SW480 (cell line): ENCODE measurements around the gene ARFRP1.
"Not testable (repeated sequence)": the region's sequence is repeated elsewhere in the genome, so short reads cannot be mapped to it uniquely, and the experiment has no call there.

Experiments used
- DNase-seq: peaks from one replicate; pipeline ENCODE4 v3.0.0-alpha.2; 2016; ENCODE audit warnings: low spot score

ARFRP1 gene

GRCh38 chr20:63732118-63733095, 24.6 kb upstream of the ARFRP1 start:
- no peak for DNase-seq

- DNase-seq: no peak
Measured at GRCh38 chr20:63731410-63731809, 23.6 kb upstream of the ARFRP1 start.

DNA sequence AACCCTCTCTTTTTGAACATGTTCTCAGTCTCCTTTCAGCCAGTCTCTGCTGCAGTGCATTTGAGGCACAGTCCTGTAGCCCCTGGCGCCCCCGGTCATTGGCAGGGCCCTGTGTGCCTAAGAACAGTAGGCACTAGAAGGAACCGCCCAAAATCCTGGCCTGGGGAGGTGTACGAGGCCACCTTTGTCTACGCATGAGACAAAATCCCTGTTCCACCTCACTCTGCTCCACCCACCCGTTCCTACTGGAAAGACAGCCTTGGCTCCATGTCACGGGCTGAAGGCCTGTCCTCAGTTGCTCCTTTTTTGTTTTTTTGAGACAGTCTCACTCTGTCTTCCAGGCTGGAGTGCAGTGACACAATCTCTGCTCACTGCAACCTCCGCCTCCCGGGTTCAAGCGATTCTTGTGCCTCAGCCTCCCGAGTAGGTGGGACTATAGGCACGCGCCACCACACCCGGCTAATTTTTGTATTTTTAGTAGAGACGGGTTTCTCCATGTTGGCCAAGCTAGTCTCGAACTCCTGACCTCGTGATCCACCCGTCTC, 22.5 kb upstream of the ARFRP1 start:
- DNase-seq: not testable (repeated sequence)

DNA sequence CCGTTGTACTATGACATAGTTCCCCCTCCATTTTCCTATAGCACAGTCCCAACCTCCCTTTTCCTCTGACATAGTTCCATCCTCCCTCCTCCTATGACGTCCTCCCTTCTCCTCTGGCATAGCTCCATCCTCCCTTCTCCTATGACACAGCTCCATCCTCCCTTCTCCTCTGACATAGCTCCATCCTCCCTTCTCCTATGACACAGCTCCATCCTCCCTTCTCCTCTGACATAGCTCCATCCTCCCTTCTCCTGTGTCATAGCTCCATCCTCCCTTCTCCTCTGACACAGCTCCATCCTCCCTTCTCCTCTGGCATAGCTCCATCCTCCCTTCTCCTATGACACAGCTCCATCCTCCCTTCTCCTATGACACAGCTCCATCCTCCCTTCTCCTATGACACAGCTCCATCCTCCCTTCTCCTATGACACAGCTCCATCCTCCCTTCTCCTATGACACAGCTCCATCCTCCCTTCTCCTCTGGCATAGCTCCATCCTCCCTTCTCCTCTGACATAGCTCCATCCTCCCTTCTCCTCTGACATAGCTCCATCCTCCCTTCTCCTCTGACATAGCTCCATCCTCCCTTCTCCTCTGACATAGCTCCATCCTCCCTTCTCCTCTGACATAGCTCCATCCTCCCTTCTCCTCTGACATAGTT, 15.3 kb upstream of the ARFRP1 start:
- DNase-seq: not testable (repeated sequence)

GRCh38 chr20:63718996-63719395, 11.2 kb upstream of the ARFRP1 start:
- no peak for DNase-seq

- no peak for DNase-seq
Measured at GRCh38 chr20:63714858-63715257, 7.1 kb upstream of the ARFRP1 start.

GRCh38 chr20:63712191-63712590, 4.4 kb upstream of the ARFRP1 start:
- no peak for DNase-seq

- no peak for DNase-seq
Measured at GRCh38 chr20:63711085-63711645, 3.4 kb upstream of the ARFRP1 start.

- DNase-seq: no peak
Measured at GRCh38 chr20:63709149-63709527, 1.4 kb upstream of the ARFRP1 start.

- DNase-seq: peak; percentile 56
Measured at GRCh38 chr20:63708301-63709148, 749 bp upstream of the ARFRP1 start.

GRCh38 chr20:63706852-63707557, 771 bp downstream of the ARFRP1 start:
- peak; percentile 84 for DNase-seq

DNA sequence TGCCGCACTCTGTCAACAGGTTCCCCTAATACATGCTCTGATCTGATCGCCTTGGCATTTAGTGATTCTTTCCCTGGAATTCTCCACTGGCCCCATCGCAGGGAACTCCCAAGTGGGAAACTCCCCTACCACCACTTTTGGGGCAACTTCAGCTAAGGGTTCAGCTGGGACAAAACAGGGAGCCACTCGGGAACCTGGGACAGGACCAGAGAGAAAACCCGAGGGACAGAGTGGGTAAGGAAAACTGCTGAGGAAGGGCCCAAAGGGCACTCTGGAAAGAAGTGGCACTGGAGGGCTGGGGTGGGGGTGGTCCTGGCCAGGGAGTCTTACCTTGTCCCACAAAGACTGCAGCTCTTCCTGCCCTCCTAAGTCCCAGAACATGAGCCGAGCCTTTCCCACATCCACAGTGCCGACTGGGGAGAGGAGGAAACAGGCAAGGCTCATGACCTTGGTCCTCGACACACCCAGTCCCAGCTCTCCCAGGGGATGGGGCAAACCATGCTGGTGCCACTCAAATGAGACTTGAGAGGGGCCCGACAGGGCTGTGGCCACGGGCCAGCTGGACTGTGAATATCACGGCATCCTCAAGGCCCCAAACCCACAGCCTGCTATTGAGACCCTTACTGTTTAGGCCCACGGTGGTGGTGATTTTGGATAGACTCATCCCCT, 1.6 kb downstream of the ARFRP1 start:
- DNase-seq: no peak

DNA sequence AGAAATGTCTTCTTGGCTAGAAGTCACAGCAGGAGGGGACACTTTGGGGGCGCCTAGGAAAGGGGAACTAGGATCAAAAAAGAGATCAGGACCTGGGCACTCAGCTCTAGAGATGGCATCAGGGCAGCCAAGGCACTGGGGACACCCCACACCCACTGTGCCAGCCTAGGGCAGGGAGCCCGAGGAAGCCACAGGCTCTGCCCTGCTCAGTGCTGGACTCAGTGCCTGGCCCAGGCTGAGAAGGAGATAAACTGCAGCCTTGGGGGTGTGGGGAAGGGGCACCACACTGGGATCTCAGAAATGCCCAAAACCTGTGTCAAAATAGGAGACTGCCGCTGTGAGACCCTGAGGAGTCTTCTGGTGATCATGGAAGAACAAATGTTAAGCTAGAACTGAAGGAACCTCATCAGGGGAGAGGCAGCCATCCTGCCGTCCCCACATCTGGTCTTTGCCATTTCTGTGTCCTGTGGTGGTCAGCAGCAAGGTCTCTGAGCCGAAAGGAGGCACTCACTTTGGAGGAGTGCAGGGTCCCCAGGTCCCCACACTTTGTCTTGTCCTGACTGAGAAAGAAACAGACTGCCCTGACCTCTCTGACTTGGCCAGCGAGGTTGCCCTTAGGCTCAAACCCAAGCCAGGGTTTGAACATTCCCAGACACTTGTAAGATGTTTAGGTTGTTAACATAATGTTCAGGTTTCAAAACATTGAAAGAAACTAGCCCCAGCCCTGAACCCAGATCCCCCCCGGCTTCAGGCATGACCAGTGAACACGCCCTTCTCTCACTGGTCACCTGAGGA, 2.3 kb downstream of the ARFRP1 start:
- no peak for DNase-seq

DNA sequence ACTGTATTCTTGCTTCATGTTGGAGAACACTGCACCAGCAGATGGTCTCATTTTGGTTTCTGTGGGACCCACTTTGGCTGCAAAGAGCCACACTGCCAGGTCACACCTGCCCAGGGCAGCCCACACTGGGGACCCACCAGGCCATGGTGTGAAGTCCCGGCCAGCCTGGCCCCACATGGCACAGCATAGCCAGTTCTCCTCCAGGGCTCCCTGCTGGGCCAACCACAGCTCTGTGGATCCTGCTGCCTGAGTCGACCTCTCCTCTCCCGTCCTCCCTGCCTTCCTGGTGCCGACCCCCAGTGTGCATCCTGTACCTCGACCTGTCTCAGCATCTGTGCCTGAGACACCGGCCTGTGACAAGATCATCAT, 3.0 kb downstream of the ARFRP1 start:
- DNase-seq: no peak

- DNase-seq: no peak
Measured at GRCh38 chr20:63703976-63704748, 3.6 kb downstream of the ARFRP1 start.

- no peak for DNase-seq
Measured at GRCh38 chr20:63703471-63703975, 4.3 kb downstream of the ARFRP1 start.

DNA sequence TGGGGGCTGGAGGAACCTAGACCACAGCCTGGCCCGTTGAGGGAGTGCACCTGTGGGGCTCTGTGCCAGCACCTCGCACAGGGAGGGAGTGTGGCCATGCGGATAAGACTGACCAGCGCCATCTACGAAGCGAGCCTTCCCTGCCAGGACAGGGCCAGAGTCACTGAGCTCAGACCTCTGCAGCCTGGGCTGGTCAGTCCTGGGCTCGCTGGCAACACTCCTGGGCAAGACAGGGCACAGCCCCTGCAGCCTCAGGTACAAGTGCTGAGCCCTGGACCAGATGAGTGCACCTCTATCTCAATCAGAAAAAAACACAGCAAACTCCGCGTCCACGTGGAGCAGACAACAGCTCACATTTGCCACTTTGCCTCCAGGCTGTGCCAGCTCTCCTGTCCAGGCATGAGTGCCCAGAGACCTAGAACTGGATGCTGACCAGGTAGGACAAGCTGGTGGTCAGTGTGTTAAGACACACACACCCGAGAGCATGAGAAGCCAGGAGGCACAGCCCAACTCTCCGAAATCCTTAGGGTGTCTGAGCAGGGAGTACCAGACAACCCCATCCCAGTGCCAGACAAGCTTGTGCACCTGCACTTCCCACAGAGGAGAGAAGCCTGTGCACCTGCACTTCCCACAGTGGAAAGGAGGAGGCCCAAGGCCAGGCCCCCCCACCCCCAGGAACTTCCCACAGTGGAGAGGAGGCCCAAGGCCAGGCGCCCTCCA, 4.9 kb downstream of the ARFRP1 start:
- no peak for DNase-seq

- DNase-seq: no peak
Measured at GRCh38 chr20:63702036-63702665, 5.6 kb downstream of the ARFRP1 start.
